GM23338 (cell line): Measurements from ENCODE around the gene UBE2H. TPM values are rescaled to one million over a fixed set of nuclear protein-coding genes. Genes with fewer than 3 reads are reported as not detected.

Source experiments
- ATAC-seq: fragments of 200-7000 bp; cut with Tn5 transposase; 3 replicates; pipeline ENCODE4 v1.9.1; 2020
- DNase-seq: peaks from one replicate; pipeline ENCODE4 v3.0.0-alpha.2; 2015; ENCODE audit warnings: low spot score
- H2AFZ ChIP-seq: fragments of 200-600 bp; sonication (generic); 2 replicates; pipeline ENCODE4 v1.8.0; 2016; ENCODE audit warnings: antibody characterized with exemption, mild to moderate bottlenecking, moderate library complexity
- H3F3A ChIP-seq: fragments of 200-600 bp; sonication (generic); replicated peaks from 2 replicates; pipeline ENCODE4 v1.8.0; 2017; ENCODE audit warnings: antibody characterized with exemption, mixed run types, low read depth
- H3K27ac ChIP-seq: fragments of 200-600 bp; sonication (generic); 2 replicates; pipeline ENCODE4 v1.6.1; 2016; ENCODE audit warnings: low read depth
- H3K27me3 ChIP-seq: fragments of 200-600 bp; sonication (generic); 2 replicates; pipeline ENCODE4 v1.8.0; 2016; ENCODE audit warnings: mild to moderate bottlenecking, mixed run types, moderate library complexity; ENCODE audit not compliant: insufficient read depth
- H3K36me3 ChIP-seq: fragments of 200-600 bp; sonication (generic); 2 replicates; pipeline ENCODE4 v1.8.0; 2016; ENCODE audit warnings: mild to moderate bottlenecking; ENCODE audit not compliant: insufficient read depth
- H3K4me1 ChIP-seq: fragments of 200-600 bp; sonication (generic); 2 replicates; pipeline ENCODE4 v1.8.0; 2016; ENCODE audit warnings: mild to moderate bottlenecking, moderate library complexity; ENCODE audit not compliant: insufficient read depth
- H3K4me2 ChIP-seq: fragments of 200-600 bp; sonication (generic); 2 replicates; pipeline ENCODE4 v1.7.1; 2017; ENCODE audit warnings: mixed run types
- H3K4me3 ChIP-seq: fragments of 200-600 bp; sonication (generic); 2 replicates; pipeline ENCODE4 v1.6.1; 2016; ENCODE audit warnings: mixed run types
- H3K79me2 ChIP-seq: fragments of 200-600 bp; sonication (generic); replicated peaks from 2 replicates; pipeline ENCODE4 v1.8.0; 2017; ENCODE audit warnings: mild to moderate bottlenecking; ENCODE audit not compliant: insufficient read depth
- H3K9me2 ChIP-seq: fragments of 200-600 bp; sonication (generic); 2 replicates; pipeline ENCODE4 v1.8.0; 2017; ENCODE audit not compliant: insufficient read depth
- H4K20me1 ChIP-seq: fragments of 200-600 bp; sonication (generic); replicated peaks from 2 replicates; pipeline ENCODE4 v1.8.0; 2017; ENCODE audit warnings: mild to moderate bottlenecking; ENCODE audit not compliant: insufficient read depth
- H3K27ac Mint-ChIP-seq: 2 replicates; pipeline ENCODE4 v1.8.0; 2020; ENCODE audit warnings: inconsistent platforms, mild to moderate bottlenecking, moderate library complexity, mixed read lengths
- H3K27me3 Mint-ChIP-seq: 3 replicates; pipeline ENCODE4 v1.8.0; 2022; ENCODE audit warnings: low read depth, mild to moderate bottlenecking, moderate library complexity, mixed read lengths, inconsistent platforms; ENCODE audit not compliant: insufficient read depth, poor library complexity
- H3K36me3 Mint-ChIP-seq: 3 replicates; pipeline ENCODE4 v1.8.0; 2021; ENCODE audit warnings: low read depth, mild to moderate bottlenecking, inconsistent platforms, moderate library complexity, mixed read lengths
- H3K4me1 Mint-ChIP-seq: 3 replicates; pipeline ENCODE4 v1.8.0; 2020; ENCODE audit warnings: mild to moderate bottlenecking, inconsistent platforms, mixed read lengths
- H3K4me3 Mint-ChIP-seq: 3 replicates; pipeline ENCODE4 v1.8.0; 2021; ENCODE audit warnings: moderate library complexity, mild to moderate bottlenecking, inconsistent platforms, mixed read lengths
- H3K9me3 Mint-ChIP-seq: 3 replicates; pipeline ENCODE4 v1.8.0; 2020; ENCODE audit warnings: moderate library complexity, mild to moderate bottlenecking, inconsistent platforms, mixed read lengths
- CREB1 ChIP-seq: fragments of 250-450 bp; sonication (Bioruptor Pico); IDR thresholded peaks from 2 replicates; pipeline ENCODE4 v1.5.0; 2020; ENCODE audit warnings: low read depth, mild to moderate bottlenecking, moderate library complexity
- EZH2 ChIP-seq: fragments of 200-600 bp; sonication (generic); IDR thresholded peaks from one replicate; pipeline ENCODE4 v1.8.0; 2017; ENCODE audit warnings: antibody characterized with exemption, mild to moderate bottlenecking, low read depth; ENCODE audit not compliant: unreplicated experiment
- EZH2phosphoT487 ChIP-seq: fragments of 200-600 bp; sonication (generic); IDR thresholded peaks from one replicate; pipeline ENCODE4 v1.8.1; 2018; ENCODE audit warnings: antibody characterized with exemption; ENCODE audit not compliant: unreplicated experiment
- JUNB ChIP-seq: IDR thresholded peaks from one replicate; pipeline ENCODE4 v1.6.1; 2016; ENCODE audit warnings: antibody characterized with exemption; ENCODE audit not compliant: unreplicated experiment
- NANOG ChIP-seq: IDR thresholded peaks from 2 replicates; pipeline ENCODE4 v1.6.1; 2016; ENCODE audit warnings: antibody characterized with exemption, borderline replicate concordance
- POLR2AphosphoS5 ChIP-seq: IDR thresholded peaks from 2 replicates; pipeline ENCODE4 v1.6.1; 2016; ENCODE audit warnings: antibody characterized with exemption, low read depth
- STAT1 ChIP-seq: IDR thresholded peaks from one replicate; pipeline ENCODE4 v1.6.1; 2016; ENCODE audit warnings: antibody characterized with exemption; ENCODE audit not compliant: unreplicated experiment
- ZNF114 ChIP-seq: fragments of 250-450 bp; sonication (Bioruptor Pico); IDR thresholded peaks from 2 replicates; pipeline ENCODE4 v1.5.0; 2020; ENCODE audit warnings: mild to moderate bottlenecking, moderate library complexity
- ZNF331 ChIP-seq: fragments of 250-450 bp; sonication (Bioruptor Pico); IDR thresholded peaks from 2 replicates; pipeline ENCODE4 v1.5.0; 2020; ENCODE audit warnings: low read depth, mild to moderate bottlenecking, moderate library complexity
- polyA plus RNA-seq: library from polyadenylated mRNA; unstranded; fragments of >200 nt; fragmentation: Nextera tagmentation; extraction: Ambion mirVana; gene quantifications from 2 replicates; pipeline ENCODE4 v1.2.1, GENCODE V29; 2016
- total RNA-seq: library from RNA; depleted of rRNA; stranded (reverse); fragments of >200 nt; shearing (Covaris generic); gene quantifications from 2 replicates; pipeline ENCODE4 v1.2.3, GENCODE V29; 2014
- TF ChIP-seq, protein P1 (sequence below), 2 experiments: fragments of 200-600 bp in 1 of 2; sonication (generic) in 1 of 2; conservative IDR thresholded peaks; 2 replicates each; pipeline versions ENCODE4 v1.5.1 to v1.6.1; 2016 to 2017; ENCODE audit warnings: antibody characterized with exemption in 2 of 2, low read depth in 2 of 2, mild to moderate bottlenecking in 2 of 2, moderate library complexity in 1 of 2
- TF ChIP-seq, protein P2 (sequence below): fragments of 250-450 bp; sonication (Bioruptor Pico); IDR thresholded peaks from 2 replicates; pipeline ENCODE4 v1.5.0; 2020; ENCODE audit warnings: mild to moderate bottlenecking, moderate library complexity
- TF ChIP-seq, protein P3 (sequence below): IDR thresholded peaks from one replicate; pipeline ENCODE4 v1.6.1; 2018; ENCODE audit warnings: antibody characterized with exemption; ENCODE audit not compliant: unreplicated experiment

UBE2H gene
- total and polyA plus RNA-seq, 2 experiments from 2014 or later: 40.8 to 86.5 TPM

DNA sequence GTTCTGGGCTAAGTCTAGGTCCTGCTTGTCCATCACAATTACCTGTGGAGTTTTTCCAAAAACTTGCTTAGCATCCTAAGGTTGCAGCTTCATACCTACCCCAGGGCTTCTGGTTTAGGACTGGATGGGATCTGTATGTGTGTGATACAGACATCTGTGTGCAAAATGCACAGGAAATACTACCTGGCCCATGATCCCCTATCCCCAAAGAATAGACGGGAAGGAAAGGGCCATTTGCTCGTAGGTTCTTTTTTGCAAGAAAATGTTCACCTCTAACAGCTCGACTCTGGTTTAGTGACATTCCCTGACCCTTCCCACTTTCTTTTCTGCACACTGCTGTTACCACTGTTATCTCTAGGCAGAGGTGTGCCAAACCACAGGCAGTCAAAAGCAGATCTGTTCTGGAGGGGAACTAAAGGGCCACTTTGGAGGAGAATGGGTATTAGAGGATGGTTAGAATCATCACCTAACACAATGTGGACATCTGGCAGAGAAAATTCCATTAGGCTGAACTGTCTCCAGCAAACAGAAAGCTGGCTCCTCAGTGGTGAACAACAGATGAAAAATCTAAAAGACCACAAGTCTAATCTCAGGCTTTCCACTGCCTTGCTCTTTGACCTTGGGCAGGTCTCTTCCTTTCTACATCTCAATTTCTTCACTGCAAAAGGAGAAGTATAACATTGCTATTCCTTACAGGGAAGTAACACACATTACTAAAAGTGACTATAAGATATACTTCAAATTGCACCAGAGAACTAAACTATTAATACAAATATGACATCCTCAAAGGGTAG, 107.4 kb downstream of the UBE2H start:
- Histone ChIP-seq H3K4me1 (peaks cover 45% of the 10 kb centered on the region), H3K79me2 (peaks cover 27% of the 10 kb centered on the region), H3K27me3 (no peaks in the 10 kb centered on the region), H3K9me2 (no peaks in the 10 kb centered on the region), H4K20me1 (no peaks in the 10 kb centered on the region), H3K4me2 (no peak overlapping the region), H2AFZ (no peak overlapping the region), H3F3A (peaks cover 4% of the 10 kb centered on the region; the same call in 1 of the 2 replicates), H3K4me3 (no peak overlapping the region), H3K27ac (peak overlapping the region; percentile 89; the same call in 1 of the 2 replicates), H3K36me3 (no peaks in the 10 kb centered on the region)
- peaks cover under 1% of the 10 kb centered on the region for H3K27me3 Mint-ChIP-seq
- TF ChIP-seq, protein P1, sequence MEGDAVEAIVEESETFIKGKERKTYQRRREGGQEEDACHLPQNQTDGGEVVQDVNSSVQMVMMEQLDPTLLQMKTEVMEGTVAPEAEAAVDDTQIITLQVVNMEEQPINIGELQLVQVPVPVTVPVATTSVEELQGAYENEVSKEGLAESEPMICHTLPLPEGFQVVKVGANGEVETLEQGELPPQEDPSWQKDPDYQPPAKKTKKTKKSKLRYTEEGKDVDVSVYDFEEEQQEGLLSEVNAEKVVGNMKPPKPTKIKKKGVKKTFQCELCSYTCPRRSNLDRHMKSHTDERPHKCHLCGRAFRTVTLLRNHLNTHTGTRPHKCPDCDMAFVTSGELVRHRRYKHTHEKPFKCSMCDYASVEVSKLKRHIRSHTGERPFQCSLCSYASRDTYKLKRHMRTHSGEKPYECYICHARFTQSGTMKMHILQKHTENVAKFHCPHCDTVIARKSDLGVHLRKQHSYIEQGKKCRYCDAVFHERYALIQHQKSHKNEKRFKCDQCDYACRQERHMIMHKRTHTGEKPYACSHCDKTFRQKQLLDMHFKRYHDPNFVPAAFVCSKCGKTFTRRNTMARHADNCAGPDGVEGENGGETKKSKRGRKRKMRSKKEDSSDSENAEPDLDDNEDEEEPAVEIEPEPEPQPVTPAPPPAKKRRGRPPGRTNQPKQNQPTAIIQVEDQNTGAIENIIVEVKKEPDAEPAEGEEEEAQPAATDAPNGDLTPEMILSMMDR (conservative IDR thresholded peaks at IDR 0.05; ENCODE audit: low read depth in 2 of 2): no peak
- TF ChIP-seq, protein P2, sequence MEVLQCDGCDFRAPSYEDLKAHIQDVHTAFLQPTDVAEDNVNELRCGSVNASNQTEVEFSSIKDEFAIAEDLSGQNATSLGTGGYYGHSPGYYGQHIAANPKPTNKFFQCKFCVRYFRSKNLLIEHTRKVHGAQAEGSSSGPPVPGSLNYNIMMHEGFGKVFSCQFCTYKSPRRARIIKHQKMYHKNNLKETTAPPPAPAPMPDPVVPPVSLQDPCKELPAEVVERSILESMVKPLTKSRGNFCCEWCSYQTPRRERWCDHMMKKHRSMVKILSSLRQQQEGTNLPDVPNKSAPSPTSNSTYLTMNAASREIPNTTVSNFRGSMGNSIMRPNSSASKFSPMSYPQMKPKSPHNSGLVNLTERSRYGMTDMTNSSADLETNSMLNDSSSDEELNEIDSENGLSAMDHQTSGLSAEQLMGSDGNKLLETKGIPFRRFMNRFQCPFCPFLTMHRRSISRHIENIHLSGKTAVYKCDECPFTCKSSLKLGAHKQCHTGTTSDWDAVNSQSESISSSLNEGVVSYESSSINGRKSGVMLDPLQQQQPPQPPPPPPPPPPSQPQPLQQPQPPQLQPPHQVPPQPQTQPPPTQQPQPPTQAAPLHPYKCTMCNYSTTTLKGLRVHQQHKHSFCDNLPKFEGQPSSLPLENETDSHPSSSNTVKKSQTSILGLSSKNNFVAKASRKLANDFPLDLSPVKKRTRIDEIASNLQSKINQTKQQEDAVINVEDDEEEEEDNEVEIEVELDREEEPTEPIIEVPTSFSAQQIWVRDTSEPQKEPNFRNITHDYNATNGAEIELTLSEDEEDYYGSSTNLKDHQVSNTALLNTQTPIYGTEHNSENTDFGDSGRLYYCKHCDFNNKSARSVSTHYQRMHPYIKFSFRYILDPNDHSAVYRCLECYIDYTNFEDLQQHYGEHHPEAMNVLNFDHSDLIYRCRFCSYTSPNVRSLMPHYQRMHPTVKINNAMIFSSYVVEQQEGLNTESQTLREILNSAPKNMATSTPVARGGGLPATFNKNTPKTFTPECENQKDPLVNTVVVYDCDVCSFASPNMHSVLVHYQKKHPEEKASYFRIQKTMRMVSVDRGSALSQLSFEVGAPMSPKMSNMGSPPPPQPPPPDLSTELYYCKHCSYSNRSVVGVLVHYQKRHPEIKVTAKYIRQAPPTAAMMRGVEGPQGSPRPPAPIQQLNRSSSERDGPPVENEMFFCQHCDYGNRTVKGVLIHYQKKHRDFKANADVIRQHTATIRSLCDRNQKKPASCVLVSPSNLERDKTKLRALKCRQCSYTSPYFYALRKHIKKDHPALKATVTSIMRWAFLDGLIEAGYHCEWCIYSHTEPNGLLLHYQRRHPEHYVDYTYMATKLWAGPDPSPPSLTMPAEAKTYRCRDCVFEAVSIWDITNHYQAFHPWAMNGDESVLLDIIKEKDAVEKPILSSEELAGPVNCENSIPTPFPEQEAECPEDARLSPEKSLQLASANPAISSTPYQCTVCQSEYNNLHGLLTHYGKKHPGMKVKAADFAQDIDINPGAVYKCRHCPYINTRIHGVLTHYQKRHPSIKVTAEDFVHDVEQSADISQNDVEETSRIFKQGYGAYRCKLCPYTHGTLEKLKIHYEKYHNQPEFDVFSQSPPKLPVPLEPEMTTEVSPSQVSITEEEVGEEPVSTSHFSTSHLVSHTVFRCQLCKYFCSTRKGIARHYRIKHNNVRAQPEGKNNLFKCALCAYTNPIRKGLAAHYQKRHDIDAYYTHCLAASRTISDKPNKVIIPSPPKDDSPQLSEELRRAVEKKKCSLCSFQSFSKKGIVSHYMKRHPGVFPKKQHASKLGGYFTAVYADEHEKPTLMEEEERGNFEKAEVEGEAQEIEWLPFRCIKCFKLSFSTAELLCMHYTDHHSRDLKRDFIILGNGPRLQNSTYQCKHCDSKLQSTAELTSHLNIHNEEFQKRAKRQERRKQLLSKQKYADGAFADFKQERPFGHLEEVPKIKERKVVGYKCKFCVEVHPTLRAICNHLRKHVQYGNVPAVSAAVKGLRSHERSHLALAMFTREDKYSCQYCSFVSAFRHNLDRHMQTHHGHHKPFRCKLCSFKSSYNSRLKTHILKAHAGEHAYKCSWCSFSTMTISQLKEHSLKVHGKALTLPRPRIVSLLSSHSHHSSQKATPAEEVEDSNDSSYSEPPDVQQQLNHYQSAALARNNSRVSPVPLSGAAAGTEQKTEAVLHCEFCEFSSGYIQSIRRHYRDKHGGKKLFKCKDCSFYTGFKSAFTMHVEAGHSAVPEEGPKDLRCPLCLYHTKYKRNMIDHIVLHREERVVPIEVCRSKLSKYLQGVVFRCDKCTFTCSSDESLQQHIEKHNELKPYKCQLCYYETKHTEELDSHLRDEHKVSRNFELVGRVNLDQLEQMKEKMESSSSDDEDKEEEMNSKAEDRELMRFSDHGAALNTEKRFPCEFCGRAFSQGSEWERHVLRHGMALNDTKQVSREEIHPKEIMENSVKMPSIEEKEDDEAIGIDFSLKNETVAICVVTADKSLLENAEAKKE (CRISPR knock-in tag): no peak
- TF ChIP-seq POLR2AphosphoS5 (no peak), NANOG (no peak), JUNB (no peak), ZNF114 (CRISPR knock-in tag) (no peak), ZNF331 (no peak), STAT1 (no peak), CREB1 (CRISPR knock-in tag) (no peak), EZH2 (no peak), EZH2phosphoT487 (no peak)
- TF ChIP-seq, protein P3, sequence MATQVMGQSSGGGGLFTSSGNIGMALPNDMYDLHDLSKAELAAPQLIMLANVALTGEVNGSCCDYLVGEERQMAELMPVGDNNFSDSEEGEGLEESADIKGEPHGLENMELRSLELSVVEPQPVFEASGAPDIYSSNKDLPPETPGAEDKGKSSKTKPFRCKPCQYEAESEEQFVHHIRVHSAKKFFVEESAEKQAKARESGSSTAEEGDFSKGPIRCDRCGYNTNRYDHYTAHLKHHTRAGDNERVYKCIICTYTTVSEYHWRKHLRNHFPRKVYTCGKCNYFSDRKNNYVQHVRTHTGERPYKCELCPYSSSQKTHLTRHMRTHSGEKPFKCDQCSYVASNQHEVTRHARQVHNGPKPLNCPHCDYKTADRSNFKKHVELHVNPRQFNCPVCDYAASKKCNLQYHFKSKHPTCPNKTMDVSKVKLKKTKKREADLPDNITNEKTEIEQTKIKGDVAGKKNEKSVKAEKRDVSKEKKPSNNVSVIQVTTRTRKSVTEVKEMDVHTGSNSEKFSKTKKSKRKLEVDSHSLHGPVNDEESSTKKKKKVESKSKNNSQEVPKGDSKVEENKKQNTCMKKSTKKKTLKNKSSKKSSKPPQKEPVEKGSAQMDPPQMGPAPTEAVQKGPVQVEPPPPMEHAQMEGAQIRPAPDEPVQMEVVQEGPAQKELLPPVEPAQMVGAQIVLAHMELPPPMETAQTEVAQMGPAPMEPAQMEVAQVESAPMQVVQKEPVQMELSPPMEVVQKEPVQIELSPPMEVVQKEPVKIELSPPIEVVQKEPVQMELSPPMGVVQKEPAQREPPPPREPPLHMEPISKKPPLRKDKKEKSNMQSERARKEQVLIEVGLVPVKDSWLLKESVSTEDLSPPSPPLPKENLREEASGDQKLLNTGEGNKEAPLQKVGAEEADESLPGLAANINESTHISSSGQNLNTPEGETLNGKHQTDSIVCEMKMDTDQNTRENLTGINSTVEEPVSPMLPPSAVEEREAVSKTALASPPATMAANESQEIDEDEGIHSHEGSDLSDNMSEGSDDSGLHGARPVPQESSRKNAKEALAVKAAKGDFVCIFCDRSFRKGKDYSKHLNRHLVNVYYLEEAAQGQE: no peak
- H3K36me3 Mint-ChIP-seq: peaks cover 6% of the 10 kb centered on the region; the same call in 2 of the 3 replicates
- ATAC-seq: no peak
- no peaks in the 10 kb centered on the region; the same call in 2 of the 3 replicates for H3K9me3 Mint-ChIP-seq
- peak overlapping the region; percentile 90 for H3K27ac Mint-ChIP-seq
- H3K4me1 Mint-ChIP-seq: peaks cover 70% of the 10 kb centered on the region
- H3K4me3 Mint-ChIP-seq: no peak overlapping the region
- no peak for DNase-seq
